Stimulated activated CD8-positive, alpha-beta memory T cell treated with anti-CD3 and anti-CD28 coated beads, Interleukin-12 subunit alpha, Interleukin-12 subunit beta, amount 100 ng/mL, for 4 hours (primary cell): Measurements from ENCODE around the gene USO1.
"Not testable (repeated sequence)": the region's sequence is repeated elsewhere in the genome, so short reads cannot be mapped to it uniquely, and the experiment has no call there.

Experiments
- DNase-seq: peaks from one replicate; pipeline ENCODE4 v3.0.0-alpha.2; 2020; ENCODE audit warnings: low read depth

Gene USO1

DNA sequence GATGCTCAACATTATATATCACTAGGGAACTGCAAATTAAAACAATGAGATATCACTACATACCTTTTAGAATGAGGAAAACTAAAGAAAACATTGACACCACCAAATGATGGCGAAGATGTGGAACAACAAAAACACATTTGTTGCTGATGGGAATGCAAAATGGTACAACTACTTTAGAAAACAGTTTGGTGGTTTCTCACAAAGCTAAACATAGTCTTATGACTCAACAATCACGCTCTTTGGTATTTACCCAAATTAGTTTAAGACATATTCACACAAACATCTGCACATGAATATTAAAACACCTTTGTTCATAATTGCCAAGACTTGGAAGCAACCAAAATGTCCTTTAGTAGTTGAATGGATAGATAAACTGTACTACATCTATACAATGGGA, 53.2 kb downstream of the USO1 start:
- no peak for DNase-seq

- DNase-seq = no peak
Measured at GRCh38 chr4:75779105-75779757, 54.9 kb downstream of the USO1 start.

DNA sequence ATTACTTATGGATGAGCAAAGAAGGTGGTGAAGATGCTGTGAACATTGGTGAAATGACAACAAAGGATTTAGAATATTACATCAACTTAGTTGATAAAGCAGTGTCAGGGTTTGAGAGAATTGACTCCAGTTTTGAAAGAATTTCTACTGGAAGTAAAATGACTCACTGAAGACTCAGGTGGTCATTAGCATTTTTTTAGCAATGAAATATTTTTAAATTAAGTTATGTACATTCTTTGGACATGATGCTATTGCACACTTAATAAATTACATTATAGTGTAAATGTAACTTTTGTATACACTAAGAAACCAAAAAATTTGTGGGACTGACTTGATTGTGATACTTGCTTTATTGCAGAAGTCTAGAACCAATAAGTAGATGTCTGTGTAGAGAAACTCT, 56.9 kb downstream of the USO1 start:
- DNase-seq = no peak

DNA sequence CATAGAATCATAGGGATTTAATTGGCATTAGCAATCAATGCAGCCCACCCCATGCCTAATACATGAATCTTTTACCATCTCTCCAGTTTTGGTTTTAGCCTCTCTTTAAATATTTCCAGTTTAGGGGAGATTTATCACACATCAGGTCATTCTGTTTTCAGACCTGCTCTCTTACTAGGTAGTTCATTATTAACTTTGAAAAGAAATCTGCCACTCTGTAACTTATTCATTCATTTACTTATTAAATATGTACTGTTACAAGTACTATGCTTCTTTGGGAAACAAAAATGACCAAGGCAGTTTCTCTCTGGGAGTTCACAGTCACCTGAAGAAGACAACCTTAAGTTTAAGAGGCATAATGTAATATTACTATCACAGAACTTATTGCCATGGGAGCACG, 62.1 kb downstream of the USO1 start:
- DNase-seq = no peak

GRCh38 chr4:75786938-75787337, 62.6 kb downstream of the USO1 start:
- DNase-seq = no peak

DNA sequence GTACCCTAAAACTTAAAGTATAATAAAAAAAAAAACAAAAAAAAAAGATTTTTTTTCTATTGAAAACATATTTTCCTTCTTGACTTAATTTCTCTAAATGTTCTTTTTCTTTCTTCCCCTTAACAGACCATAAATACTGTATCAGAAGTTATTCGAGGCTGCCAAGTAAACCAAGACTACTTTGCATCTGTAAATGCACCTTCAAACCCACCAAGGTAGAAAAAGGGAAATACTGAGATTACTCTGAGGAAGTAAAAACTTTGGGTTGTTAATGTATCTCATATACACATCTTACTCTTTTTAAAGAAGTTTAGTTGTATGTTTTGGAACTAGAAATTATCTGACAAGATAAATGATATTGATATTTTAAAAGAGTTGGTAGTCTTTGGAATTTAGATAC, 65.6 kb downstream of the USO1 start:
- no peak for DNase-seq

DNA sequence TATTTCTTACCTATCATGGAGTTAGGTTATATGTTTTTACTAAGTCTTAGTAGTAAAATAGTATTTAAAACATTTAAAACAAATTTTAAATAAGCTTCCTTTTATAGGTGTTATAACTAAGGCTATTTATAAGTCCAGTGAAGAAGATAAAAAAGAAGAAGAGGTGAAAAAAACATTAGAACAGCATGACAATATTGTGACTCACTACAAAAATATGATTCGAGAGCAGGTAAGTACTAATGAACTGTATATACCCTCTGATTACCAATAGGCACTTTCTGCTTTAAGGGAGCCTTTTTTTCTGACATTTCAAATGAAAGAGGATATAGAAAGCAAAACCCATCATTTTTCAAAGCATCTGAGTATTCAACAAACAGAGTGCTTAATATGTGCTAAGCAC, 76.6 kb downstream of the USO1 start:
- no peak for DNase-seq

- not testable (repeated sequence) for DNase-seq
Measured at GRCh38 chr4:75806035-75806434, 81.7 kb downstream of the USO1 start.

DNA sequence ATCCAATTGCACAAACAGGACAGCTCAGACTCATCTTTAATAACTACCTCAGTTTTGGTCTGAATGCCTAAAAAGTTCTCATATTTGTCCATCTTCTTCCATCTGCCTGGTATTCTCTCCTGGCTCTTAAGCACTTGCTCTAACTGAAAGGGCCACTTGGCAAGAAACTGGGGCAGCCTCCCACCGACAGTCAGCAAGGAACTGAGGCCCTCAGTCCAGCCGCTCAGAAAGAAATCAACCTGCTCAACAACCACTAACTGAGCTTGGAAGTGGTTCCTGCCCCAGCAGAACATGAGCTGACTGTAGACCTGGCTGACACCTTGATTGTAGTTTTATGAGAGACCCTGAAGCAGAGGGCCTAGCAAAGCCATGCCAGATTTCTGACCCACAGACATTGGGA, 93.5 kb downstream of the USO1 start:
- DNase-seq = no peak

DNA sequence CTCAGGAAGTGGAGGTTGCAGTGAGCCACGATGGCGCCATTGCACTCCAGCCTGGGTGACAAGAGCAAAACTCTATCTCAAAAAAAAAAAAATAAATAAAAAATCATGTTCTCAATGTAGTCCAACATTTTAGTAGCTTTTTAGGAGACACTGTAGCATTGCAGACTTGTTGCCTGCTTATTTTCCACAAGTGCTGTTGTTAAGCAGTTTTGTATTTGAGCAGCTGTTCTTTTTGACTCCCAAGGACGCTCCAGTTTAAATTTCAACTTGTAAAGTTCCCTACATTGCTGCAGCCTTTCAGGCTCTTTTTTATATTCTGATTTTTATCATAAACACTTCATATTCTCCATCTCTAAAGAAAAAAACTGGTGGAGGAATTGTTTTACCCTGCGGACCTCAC, 94.7 kb downstream of the USO1 start:
- DNase-seq = no peak

- no peak for DNase-seq
Measured at GRCh38 chr4:75820197-75820596, 95.8 kb downstream of the USO1 start.

- no peak for DNase-seq
Measured at GRCh38 chr4:75820676-75821075, 96.3 kb downstream of the USO1 start.

DNA sequence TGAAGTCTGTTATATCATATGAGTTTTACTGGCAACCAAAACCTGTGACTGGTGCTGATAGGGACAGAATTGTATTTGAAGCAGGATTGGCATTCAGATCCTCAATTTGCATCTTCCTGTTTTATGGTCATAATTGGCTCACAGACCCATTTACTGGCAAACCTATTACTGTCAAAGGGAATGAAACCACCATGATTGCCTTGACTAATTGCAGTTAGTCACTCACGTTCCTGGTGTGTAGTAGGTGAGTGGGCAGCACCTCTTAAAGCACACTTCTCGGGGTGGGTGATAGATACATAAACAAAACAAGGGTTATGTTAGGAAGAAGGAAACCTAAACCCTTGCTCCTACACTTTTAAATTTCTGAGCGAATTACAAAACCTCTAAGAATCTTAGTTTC, 96.8 kb downstream of the USO1 start:
- no peak for DNase-seq

- DNase-seq = no peak
Measured at GRCh38 chr4:75821966-75822365, 97.6 kb downstream of the USO1 start.

DNA sequence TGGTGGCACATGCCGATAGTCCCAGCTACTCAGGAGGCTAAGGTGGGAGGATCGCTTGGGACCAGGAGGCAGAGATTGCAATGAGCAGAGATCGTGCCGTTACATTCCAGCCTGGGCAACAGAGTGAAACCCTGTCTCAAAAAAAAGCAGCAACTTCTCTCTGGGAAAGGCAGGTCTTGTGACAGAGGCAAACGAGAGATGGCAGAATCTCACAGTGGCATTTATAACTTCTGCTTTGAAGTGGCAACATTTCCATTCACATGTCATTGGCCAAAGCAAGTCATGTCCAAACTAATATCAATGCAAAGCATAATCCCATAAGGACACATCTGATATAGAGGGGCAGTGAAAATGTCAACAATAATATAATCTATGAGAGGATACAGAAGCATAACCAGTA, 98.0 kb downstream of the USO1 start:
- no peak for DNase-seq

GRCh38 chr4:75823812-75824211, 99.4 kb downstream of the USO1 start:
- no peak for DNase-seq

DNA sequence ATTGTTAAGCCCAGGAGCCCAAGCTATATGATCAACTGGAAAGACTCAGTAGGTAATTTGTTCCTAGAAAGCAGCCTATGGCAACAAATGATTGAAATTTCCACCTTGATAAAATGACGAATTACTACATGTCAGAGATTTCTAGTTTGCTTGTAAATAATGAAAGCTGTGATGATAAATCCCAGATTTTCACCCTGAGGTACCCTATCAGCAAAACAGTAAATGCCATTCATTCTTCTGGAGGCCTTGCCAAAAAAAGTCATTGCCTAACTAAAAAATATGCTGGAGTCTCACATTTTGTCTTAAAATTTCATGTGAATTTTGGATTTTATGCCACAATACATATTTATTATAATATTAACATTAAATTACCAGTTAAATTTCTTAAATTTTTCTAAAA, 106.5 kb downstream of the USO1 start:
- DNase-seq = no peak

DNA sequence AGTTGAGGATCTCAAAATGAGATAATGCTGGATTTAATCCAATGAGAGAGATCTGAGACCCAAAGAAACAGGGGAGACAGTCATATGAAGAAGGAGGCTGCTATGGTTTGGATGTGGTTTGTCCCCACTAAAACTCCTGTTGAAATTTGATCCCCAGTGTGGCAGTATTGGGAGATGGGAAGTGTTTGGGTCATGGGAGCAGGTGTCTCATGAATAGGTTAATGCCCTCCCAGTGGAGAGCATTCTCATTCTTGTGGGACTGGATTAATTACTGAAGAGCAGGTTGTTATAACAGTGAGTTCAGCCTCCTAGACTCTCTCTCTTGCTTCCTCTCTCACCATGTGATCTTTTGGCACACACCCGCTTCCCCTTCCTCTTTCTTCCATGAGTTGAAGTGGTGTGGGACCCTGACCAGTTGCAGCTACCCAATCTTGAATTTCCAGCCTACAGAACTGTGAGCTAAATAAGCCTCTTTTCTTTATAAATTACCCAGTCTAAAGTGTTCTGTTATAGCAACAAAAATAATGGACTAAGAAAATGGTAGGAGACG, 107.6 kb downstream of the USO1 start:
- no peak for DNase-seq

DNA sequence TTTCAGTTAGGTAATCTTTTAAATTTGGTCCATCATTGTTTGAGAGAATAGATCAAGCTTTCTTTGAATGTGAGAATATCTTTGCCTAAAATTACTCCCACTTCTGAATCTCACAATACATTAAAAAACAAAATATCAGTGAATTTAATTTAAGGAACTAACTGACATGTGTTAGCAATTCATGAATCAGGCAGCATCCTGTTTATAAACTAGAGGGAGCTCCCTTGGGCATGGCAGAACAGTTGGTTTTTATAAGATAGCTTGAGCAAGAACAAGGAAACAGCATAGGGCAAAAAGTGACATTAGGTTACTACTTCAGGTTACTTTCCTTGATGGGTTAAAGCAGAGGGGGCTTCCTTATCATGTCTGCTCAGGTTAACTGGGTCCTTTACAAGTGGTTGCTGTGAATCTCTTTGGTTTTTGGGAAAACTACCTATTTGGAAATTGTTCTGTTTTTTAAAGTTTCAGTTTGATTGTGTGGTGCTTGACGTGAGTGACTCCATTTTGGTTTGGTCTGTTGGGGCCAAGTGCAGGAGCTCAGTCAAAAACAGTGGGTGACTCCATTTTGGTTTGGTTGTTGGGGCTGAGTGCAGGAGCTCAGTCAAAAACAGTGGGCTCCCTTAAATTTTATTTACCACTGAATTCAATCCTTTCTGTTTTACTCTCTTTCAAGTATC, 109.9 kb downstream of the USO1 start:
- no peak for DNase-seq

- no peak for DNase-seq
Measured at GRCh38 chr4:75834772-75835154, 110.4 kb downstream of the USO1 start.

DNA sequence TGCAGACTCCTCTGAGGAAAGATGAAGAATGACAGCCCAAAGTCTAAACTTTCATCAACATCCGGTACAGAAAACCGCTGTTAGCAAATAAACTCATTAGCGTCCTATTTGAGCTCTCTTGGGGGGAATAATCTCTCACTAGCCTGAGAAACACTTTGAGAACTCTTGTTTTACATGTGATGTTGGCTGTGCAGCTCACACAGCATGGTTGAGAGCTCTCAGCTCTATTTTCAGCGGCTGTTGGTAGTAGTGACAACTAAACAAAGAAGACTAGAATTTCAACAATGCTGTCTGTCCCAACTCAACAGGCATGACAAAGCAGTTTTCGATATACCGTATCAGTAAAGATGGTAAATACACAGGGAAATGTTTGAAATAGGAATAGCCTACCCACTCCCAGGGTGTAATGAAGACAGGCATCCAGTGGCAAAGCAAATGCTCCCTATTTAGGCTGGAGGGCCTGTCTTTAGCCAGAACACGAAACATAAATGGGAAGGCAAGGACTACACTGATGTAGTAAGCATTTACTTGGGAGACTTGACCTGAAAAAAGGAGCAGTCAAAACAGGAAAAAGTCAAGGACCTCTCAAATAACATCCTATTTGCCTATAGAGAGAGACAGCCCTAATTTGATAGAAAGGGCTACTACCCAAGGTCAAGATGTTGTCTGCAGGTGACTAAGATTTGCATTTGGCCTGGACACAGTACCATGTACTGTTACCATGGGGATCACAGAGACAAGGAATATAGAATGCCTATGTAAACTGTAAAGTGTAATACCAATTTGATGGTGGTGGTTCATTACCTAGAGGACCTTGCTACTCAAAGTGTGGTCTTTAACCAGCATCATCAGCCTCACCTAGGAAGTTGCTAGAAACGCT, 117.5 kb downstream of the USO1 start:
- no peak for DNase-seq

- DNase-seq = no peak
Measured at GRCh38 chr4:75843596-75843995, 119.2 kb downstream of the USO1 start.

DNA sequence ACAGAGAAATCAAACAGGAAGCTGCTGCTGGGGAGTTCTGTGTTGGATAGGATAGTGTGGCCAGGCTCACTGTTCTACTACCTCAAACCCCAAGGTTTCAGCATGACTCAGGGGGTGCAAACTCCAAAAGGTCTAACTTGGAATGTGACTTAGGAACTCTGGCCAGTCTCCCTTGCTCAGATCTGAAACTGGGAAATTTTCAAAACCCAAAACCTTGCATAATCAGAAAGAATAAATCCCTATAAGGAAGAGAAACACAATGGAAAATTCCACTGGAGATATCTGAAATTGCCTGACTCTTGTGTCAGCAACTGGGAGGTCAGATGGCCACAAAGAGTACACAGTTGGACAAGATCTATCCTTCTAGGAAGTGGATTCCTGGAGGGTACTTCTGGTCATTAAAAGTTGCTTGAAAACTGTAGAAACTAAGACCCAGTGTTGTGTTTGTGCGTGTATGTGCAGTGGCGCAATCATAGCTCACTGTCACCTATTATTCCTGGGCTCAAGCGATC, 119.8 kb downstream of the USO1 start:
- DNase-seq = no peak
